Neural cell (in vitro differentiated cells): Measurements from ENCODE around the gene SWSAP1.

Experiments used
- TAF1 ChIP-seq: IDR thresholded peaks from 2 replicates; pipeline ENCODE4 v1.6.1; 2012; ENCODE audit warnings: low read depth
- TF ChIP-seq, protein P1 (sequence below): fragments of 450-650 bp; IDR thresholded peaks from 2 replicates; pipeline ENCODE4 v1.5.1; 2014; ENCODE audit warnings: antibody characterized with exemption, mild to moderate bottlenecking, moderate library complexity; ENCODE audit not compliant: poor library complexity, severe bottlenecking

DNA sequence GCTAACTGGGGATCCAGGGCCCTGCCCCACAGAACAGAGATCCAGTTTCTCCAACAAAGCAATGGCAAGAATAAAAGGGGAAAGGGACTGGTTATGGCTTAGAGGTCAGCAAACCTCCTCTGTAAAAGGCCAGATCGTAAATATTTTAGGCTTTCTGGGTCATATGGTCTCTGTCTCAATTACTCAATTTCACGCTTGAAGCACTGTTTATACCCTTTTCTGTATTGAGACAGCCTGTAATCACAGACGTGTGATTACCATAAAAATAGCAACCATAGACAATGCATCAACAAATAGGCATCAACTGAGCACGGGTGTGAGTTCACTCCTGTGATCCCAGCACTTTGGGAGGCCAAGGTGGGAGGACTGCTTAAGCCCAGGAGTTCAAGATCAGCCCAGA, 44.3 kb upstream of the SWSAP1 start:
- no peak for TF ChIP-seq TAF1
- TF ChIP-seq, protein P1, sequence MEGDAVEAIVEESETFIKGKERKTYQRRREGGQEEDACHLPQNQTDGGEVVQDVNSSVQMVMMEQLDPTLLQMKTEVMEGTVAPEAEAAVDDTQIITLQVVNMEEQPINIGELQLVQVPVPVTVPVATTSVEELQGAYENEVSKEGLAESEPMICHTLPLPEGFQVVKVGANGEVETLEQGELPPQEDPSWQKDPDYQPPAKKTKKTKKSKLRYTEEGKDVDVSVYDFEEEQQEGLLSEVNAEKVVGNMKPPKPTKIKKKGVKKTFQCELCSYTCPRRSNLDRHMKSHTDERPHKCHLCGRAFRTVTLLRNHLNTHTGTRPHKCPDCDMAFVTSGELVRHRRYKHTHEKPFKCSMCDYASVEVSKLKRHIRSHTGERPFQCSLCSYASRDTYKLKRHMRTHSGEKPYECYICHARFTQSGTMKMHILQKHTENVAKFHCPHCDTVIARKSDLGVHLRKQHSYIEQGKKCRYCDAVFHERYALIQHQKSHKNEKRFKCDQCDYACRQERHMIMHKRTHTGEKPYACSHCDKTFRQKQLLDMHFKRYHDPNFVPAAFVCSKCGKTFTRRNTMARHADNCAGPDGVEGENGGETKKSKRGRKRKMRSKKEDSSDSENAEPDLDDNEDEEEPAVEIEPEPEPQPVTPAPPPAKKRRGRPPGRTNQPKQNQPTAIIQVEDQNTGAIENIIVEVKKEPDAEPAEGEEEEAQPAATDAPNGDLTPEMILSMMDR, result no peak
